ENCODE data around the gene TLCD3B.

DNA sequence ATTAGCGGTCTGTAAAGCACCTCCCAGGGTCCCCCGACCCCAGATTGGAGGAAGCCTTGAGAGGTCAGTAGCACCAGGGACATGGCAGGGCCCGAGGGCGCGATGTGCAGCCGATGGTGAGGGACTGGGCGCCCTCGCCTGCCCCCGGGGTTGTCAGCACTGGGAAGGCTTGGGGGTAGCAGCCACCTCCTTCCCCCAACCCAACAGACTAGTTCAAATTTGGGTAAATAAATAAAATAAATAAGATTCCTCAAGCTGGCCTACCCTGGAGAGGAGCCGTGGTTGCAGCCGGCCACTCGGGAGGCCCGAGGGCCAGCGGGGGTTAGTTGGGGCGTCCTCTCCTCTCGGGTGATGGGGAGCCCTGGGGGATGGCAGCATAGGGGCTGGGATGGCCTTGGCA is 6.6 kb downstream of the TLCD3B start:
- TF ChIP-seq ZNF384 (IDR thresholded peaks at IDR 0.05) (no peak), BHLHE40 (IDR thresholded peaks at IDR 0.05; ENCODE audit: borderline replicate concordance) (no peak)

Measured in HEK293T (cell line).